Chondrocyte (in vitro differentiated cells): ENCODE data around the gene UFSP1. TPM values are rescaled to one million over a fixed set of nuclear protein-coding genes. Genes with fewer than 3 reads are reported as not detected.
A peak's percentile ranks its signal among the peaks of the same experiment; 100 is the strongest.

Experiments
- DNase-seq: peaks from one replicate; pipeline ENCODE4 v3.0.0; 2021; ENCODE audit warnings: mixed read lengths, low spot score
- H3K27ac Mint-ChIP-seq: one replicate; pipeline ENCODE4 v1.8.0; 2021; ENCODE audit warnings: mild to moderate bottlenecking, moderate library complexity, mixed read lengths; ENCODE audit not compliant: unreplicated experiment
- H3K27me3 Mint-ChIP-seq: 2 replicates; pipeline ENCODE4 v1.8.0; 2021; ENCODE audit warnings: low read depth, mixed read lengths
- H3K36me3 Mint-ChIP-seq: 2 replicates; pipeline ENCODE4 v1.8.0; 2021; ENCODE audit warnings: low read depth, mixed read lengths
- H3K4me1 Mint-ChIP-seq: 2 replicates; pipeline ENCODE4 v1.8.0; 2021; ENCODE audit warnings: low read depth, mild to moderate bottlenecking, mixed read lengths
- H3K4me3 Mint-ChIP-seq: one replicate; pipeline ENCODE4 v1.8.0; 2021; ENCODE audit warnings: mild to moderate bottlenecking, moderate library complexity, mixed read lengths; ENCODE audit not compliant: unreplicated experiment
- H3K9me3 Mint-ChIP-seq: 2 replicates; pipeline ENCODE4 v1.8.0; 2021; ENCODE audit warnings: low read depth, mixed read lengths
- CTCF ChIP-seq: fragments of 200-600 bp; sonication (generic); IDR thresholded peaks from 2 replicates; pipeline ENCODE4 v1.5.0; 2021; ENCODE audit warnings: antibody characterized with exemption, mild to moderate bottlenecking, moderate library complexity
- total RNA-seq: library from RNA; stranded (reverse); gene quantifications from 3 replicates; pipeline ENCODE4 v1.2.1, GENCODE V29; 2021

UFSP1 gene
- total RNA-seq, 1 donor from 2014 or later, result 4.1 TPM

GRCh38 chr7:100895956-100896731 is 6.6 kb upstream of the UFSP1 start:
- H3K4me3 Mint-ChIP-seq, result peak overlapping the region; percentile 82
- H3K27ac Mint-ChIP-seq, result peak overlapping the region; percentile 73
- peaks cover 4% of the 10 kb centered on the region for H3K36me3 Mint-ChIP-seq
- peaks cover 21% of the 10 kb centered on the region for H3K27me3 Mint-ChIP-seq
- DNase-seq, result no peak
- peaks cover 16% of the 10 kb centered on the region for H3K4me1 Mint-ChIP-seq
- TF ChIP-seq CTCF, result no peak
- no peaks in the 10 kb centered on the region for H3K9me3 Mint-ChIP-seq

- TF ChIP-seq CTCF, result no peak
Observed at GRCh38 chr7:100895701-100895955, 6.1 kb upstream of the UFSP1 start, which contains the start of gene ACHE. TSS of gene ACHE (minus strand) at chr7:100895888. CDS start at chr7:100894232, 1,656 bp downstream.

GRCh38 chr7:100894860-100895700 is 5.6 kb upstream of the UFSP1 start:
- H3K36me3 Mint-ChIP-seq, result peaks cover 4% of the 10 kb centered on the region
- peaks cover 14% of the 10 kb centered on the region for H3K27me3 Mint-ChIP-seq
- no peak for DNase-seq

More at GRCh38 chr7:100895701-100895955, 6.1 kb upstream of the UFSP1 start, which contains the start of gene ACHE:
- Mint-ChIP-seq H3K4me1 (peaks cover 18% of the 10 kb centered on the region), H3K27me3 (peaks cover 16% of the 10 kb centered on the region), H3K27ac (peak within 1 kb of the TSS; percentile 73), H3K4me3 (peak within 1 kb of the TSS; percentile 82), H3K9me3 (no peaks in the 10 kb centered on the region), H3K36me3 (peaks cover 4% of the 10 kb centered on the region)
- DNase-seq, result no peak

GRCh38 chr7:100893910-100894721 is 4.6 kb upstream of the UFSP1 start:
- H3K27me3 Mint-ChIP-seq, result peaks cover 13% of the 10 kb centered on the region

More at GRCh38 chr7:100894860-100895700, 5.6 kb upstream of the UFSP1 start:
- no peaks in the 10 kb centered on the region for H3K9me3 Mint-ChIP-seq
- H3K4me3 Mint-ChIP-seq, result peak overlapping the region; percentile 56
- H3K27ac Mint-ChIP-seq, result no peak overlapping the region
- peaks cover 23% of the 10 kb centered on the region for H3K4me1 Mint-ChIP-seq
- peak; percentile 93 for TF ChIP-seq CTCF

More at GRCh38 chr7:100893910-100894721, 4.6 kb upstream of the UFSP1 start:
- Mint-ChIP-seq H3K4me1 (peaks cover 23% of the 10 kb centered on the region), H3K4me3 (peak overlapping the region; percentile 40), H3K36me3 (peaks cover 4% of the 10 kb centered on the region), H3K27ac (no peak overlapping the region), H3K9me3 (no peaks in the 10 kb centered on the region)
- no peak for DNase-seq
- no peak for TF ChIP-seq CTCF
